AG09309 (cell line): ENCODE data around the gene PARP11.
A peak's percentile ranks its signal among the peaks of the same experiment; 100 is the strongest.

Source experiments
- DNase-seq: peaks from one replicate; pipeline ENCODE4 v3.0.0-alpha.2; 2010; ENCODE audit warnings: low read depth
- H3K4me3 ChIP-seq: 2 replicates; pipeline ENCODE4 v1.5.1; 2011; ENCODE audit warnings: mild to moderate bottlenecking, low read depth, low read length, moderate library complexity; ENCODE audit not compliant: control insufficient read depth
- CTCF ChIP-seq: IDR thresholded peaks from 2 replicates; pipeline ENCODE4 v1.5.1; 2011; ENCODE audit warnings: mild to moderate bottlenecking, low read depth, low read length, inconsistent platforms; ENCODE audit not compliant: insufficient read depth, control insufficient read depth; ENCODE audit errors: missing control alignments

Gene PARP11

GRCh38 chr12:3810016-3810370, 63.2 kb downstream of the PARP11 start:
- no peak for TF ChIP-seq CTCF
- DNase-seq = no peak
- no peak overlapping the region for H3K4me3 ChIP-seq

GRCh38 chr12:3809357-3810015, 63.7 kb downstream of the PARP11 start:
- no peak for TF ChIP-seq CTCF

GRCh38 chr12:3805077-3805476, 68.1 kb downstream of the PARP11 start:
- no peak for TF ChIP-seq CTCF
- DNase-seq = no peak
- no peak overlapping the region for H3K4me3 ChIP-seq

More at GRCh38 chr12:3809357-3810015, 63.7 kb downstream of the PARP11 start:
- no peak for DNase-seq
- no peak overlapping the region for H3K4me3 ChIP-seq

DNA sequence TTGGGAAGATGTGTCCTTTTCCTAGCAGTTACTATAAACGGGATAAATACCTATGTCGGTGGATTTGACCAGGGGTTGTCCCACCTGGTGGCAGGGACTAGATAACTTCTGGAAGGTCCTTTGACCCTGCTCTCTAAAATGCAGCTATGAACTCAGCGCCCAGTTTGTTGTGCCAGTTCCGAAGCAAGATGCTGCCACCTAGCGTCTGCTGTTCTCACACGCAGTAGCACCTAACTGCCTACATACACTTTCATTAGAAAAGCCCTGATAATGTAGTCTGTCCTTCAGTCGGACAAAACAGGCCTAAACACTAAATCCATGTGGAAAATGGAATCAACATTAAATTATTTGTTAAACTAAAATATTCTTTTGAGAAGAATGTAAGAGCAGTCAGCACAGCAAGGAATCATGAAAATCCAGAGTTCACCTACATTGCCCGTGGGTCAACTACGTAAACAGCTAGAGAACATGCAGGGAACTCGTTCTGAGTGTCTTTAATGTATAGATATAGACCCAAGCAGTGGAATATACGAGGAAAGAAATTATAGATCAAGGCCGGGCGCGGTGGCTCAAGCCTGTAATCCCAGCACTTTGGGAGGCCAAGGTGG, 69.2 kb downstream of the PARP11 start:
- DNase-seq = peak; percentile 20
- H3K4me3 ChIP-seq = no peak overlapping the region
- TF ChIP-seq CTCF = peak; percentile 88

DNA sequence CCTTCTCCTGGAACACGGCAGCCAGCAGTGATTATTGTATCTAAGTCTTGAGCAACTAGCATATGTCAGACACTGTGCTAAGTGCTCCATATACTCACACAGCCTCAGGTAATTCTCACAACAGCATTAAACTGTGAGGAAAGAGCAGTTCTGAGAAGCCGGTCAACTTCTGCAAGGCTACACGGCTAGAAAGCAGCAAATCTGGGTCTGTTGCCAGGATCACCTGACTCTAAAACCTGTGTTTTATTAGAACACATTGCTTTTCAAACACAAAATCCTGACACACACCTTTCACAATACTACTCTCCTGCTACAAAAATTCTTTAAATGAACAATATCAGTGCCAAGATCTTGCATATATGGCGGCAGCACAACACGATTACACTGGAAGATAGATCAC, 70.5 kb downstream of the PARP11 start:
- DNase-seq = no peak
- no peak overlapping the region for H3K4me3 ChIP-seq
- TF ChIP-seq CTCF = no peak

- no peak overlapping the region for H3K4me3 ChIP-seq
- no peak for TF ChIP-seq CTCF
- no peak for DNase-seq
These were observed 75.6 kb downstream of the PARP11 start for GRCh38 chr12:3797531-3798048.
